ENCODE measurements around the gene APOM.

APOM gene

GRCh38 chr6:31639043-31639442 lies 16.7 kb upstream of the APOM start:
- Mint-ChIP-seq H3K36me3 (peaks cover 28 to 62% of the 10 kb centered on the region in 2 donors), H3K4me1 (peaks cover 4 to 8% of the 10 kb centered on the region in 2 donors)

DNA sequence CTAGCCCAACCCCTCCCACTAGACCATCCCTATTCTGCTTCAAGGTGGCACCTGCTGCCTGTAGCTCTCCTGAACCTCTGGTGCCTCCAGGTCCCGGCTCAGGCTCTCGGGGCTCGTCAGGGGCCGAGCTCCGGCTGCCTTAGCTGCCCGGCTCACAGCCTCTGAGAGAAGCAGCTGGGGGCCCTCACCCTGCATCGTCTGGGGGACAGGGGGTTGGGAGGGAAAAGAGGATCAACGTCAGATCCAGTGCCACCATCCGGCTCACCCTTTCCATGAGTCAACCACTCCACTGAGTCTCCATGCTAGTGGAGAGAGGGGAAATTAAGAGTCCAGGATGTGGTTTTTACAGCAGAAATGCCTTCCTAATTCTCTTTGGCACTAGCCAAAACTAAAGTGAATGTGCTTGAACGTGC lies 16.2 kb upstream of the APOM start:
- Mint-ChIP-seq H3K9me3 (no peaks in the 10 kb centered on the region), H3K27me3 (no peaks in the 10 kb centered on the region), H3K36me3 (peaks cover 27 to 60% of the 10 kb centered on the region in 2 donors), H3K4me1 (peaks cover 4 to 6% of the 10 kb centered on the region in 2 donors), H3K27ac (peak overlapping the region; percentile 65), H3K4me3 (no peak overlapping the region)
- DNase-seq (no peak), ATAC-seq (replicated peaks) (no peak)

More at GRCh38 chr6:31639043-31639442, 16.7 kb upstream of the APOM start:
- ATAC-seq (replicated peaks) (no peak), DNase-seq (no peak)
- Mint-ChIP-seq H3K4me3 (no peak overlapping the region), H3K9me3 (no peaks in the 10 kb centered on the region), H3K27me3 (no peaks in the 10 kb centered on the region), H3K27ac (peak overlapping the region; percentile 5)

GRCh38 chr6:31640612-31641011 lies 15.1 kb upstream of the APOM start:
- H3K4me1 Mint-ChIP-seq, result peaks cover 2 to 6% of the 10 kb centered on the region in 2 donors
- peaks cover 30 to 60% of the 10 kb centered on the region in 2 donors for H3K36me3 Mint-ChIP-seq
- H3K27me3 Mint-ChIP-seq, result no peaks in the 10 kb centered on the region
- no peak for ATAC-seq (replicated peaks)
- DNase-seq, result no peak
- H3K9me3 Mint-ChIP-seq, result no peaks in the 10 kb centered on the region
- H3K4me3 Mint-ChIP-seq, result no peak overlapping the region
- peak overlapping the region; percentile 9 for H3K27ac Mint-ChIP-seq

- Mint-ChIP-seq H3K27me3 (no peaks in the 10 kb centered on the region), H3K36me3 (peaks cover 27 to 57% of the 10 kb centered on the region in 2 donors), H3K27ac (no peak overlapping the region), H3K9me3 (no peaks in the 10 kb centered on the region), H3K4me3 (no peak overlapping the region), H3K4me1 (peaks cover 0 to 6% of the 10 kb centered on the region in 2 donors)
- no peak for ATAC-seq (replicated peaks)
- no peak for DNase-seq
These were observed 14.3 kb upstream of the APOM start for GRCh38 chr6:31641370-31641769.

GRCh38 chr6:31642798-31643570 lies 12.7 kb upstream of the APOM start:
- Mint-ChIP-seq H3K9me3 (no peaks in the 10 kb centered on the region), H3K27me3 (no peaks in the 10 kb centered on the region), H3K27ac (peak overlapping the region; percentile 25), H3K4me1 (no peaks in the 10 kb centered on the region), H3K4me3 (no peak overlapping the region), H3K36me3 (peaks cover 29 to 53% of the 10 kb centered on the region in 2 donors)
- no peak for ATAC-seq (replicated peaks)
- no peak for DNase-seq

GRCh38 chr6:31643818-31644454 lies 11.8 kb upstream of the APOM start:
- no peak for DNase-seq
- Mint-ChIP-seq H3K9me3 (no peaks in the 10 kb centered on the region), H3K4me3 (no peak overlapping the region), H3K27ac (no peak overlapping the region), H3K36me3 (peaks cover 32 to 61% of the 10 kb centered on the region in 2 donors), H3K4me1 (peaks cover 0 to 2% of the 10 kb centered on the region in 2 donors), H3K27me3 (no peaks in the 10 kb centered on the region)
- ATAC-seq (replicated peaks), result no peak

DNA sequence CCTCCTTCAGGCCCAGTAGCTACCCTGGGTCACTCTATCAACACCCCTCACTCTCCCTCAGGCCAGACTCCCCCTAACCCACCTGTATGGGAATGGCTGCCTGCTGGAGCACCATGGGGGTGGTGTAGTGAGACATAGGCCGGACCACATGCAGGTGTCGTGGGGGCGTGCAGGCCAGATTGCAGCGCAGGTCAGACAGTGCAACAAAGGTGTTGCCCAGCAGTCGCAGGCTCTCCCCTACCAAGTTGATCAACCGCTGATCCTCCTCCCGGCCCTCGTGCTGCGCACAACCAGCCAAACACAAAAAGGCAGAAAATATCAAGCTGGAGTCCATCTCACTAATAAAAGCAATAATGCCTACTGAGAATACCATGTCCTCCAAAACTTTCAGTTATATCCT lies 10.4 kb upstream of the APOM start:
- Mint-ChIP-seq H3K4me3 (no peak overlapping the region), H3K36me3 (peaks cover 36 to 61% of the 10 kb centered on the region in 2 donors), H3K4me1 (peaks cover 4 to 15% of the 10 kb centered on the region in 2 donors), H3K27ac (peak overlapping the region; percentile 88), H3K27me3 (no peaks in the 10 kb centered on the region), H3K9me3 (no peaks in the 10 kb centered on the region)
- no peak for ATAC-seq (replicated peaks)
- no peak for DNase-seq

GRCh38 chr6:31651602-31652191 lies 4.0 kb upstream of the APOM start:
- Mint-ChIP-seq H3K27ac (peak overlapping the region; percentile 99), H3K9me3 (no peaks in the 10 kb centered on the region), H3K27me3 (no peaks in the 10 kb centered on the region), H3K36me3 (peaks cover 45 to 57% of the 10 kb centered on the region in 2 donors), H3K4me3 (peak overlapping the region; percentile 96), H3K4me1 (peaks cover 24 to 52% of the 10 kb centered on the region in 2 donors)
- no peak for DNase-seq
- ATAC-seq (replicated peaks), result peak; percentile 60 to 65

DNA sequence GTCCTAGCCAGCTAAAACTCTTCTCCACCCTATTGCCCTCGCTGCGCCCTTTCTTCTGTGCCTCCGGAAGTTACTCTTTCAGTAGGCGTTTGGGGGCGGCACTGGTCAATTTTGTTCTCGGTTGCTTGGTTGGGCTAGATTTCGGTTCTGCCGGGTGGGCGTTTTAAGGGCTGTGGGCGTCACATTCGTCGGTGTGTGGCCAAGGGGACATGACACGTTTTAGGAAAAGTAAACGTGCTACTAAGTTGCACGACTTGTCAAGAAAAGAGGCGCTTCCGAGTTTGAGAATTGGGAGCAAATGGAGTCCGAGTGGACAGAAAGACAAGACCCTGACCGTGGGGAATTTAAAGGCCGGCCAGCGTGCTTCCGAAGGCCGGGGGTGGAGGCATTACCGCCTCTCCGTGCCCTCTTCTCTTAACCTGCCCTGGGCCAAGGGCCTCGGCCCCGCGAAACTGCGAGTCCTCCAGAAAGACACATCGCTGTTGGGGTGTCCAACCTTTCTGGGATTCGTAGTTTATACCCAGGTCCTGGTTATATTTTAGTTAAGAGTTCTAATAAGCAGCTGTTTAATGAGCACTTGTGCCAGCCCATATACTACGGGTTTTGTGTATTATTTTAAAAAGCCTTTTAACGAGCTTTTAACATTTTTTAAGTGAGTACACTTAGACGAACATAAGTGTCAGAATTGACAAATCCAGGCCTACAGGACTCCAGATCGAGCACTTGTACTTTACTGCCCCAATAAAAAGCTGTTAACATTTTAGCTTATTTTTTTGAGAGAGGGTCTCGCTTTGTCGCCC lies 2.6 kb upstream of the APOM start:
- ATAC-seq (replicated peaks) (peak; percentile 70 to 75), DNase-seq (no peak)
- Mint-ChIP-seq H3K27ac (peak overlapping the region; percentile 99), H3K4me1 (peaks cover 34 to 66% of the 10 kb centered on the region in 2 donors), H3K36me3 (peaks cover 41 to 54% of the 10 kb centered on the region in 2 donors), H3K9me3 (no peaks in the 10 kb centered on the region), H3K4me3 (peak overlapping the region; percentile 96), H3K27me3 (no peaks in the 10 kb centered on the region)

DNA sequence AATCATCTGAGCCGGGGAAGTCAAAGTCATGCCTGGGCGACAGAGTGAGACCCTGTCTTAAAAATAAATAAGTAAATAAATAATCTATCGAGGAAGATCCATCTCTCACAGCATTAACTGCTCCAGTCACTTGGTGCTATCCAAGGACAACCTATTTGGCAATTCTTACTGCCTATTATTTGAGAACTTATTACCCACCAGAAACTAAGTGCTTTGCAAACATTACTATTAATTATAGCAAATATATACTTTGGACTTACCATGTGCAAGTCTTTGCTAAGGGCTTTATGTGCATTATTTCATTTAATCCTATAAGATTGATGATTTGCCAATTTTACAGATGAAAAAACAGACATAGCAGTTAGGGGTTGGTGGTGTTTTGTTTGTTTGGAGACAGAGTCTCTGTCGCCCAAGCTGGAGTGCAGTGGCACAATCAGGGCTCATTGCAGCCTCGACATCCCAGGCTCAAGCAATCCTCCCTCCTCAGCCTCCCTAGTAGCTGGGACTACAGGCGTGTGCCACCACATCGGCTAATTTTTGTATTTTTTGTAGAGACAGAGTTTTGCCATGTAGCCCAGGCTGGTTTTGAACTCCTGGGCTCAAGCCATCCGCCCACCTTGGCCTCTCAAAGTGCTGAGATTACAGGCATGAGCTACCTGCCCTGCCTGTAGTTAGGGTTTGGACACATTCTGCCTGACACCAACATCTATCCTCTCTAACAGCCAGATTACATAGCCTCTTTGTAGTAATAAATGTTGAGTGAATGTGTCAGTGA lies 933 bp upstream of the APOM start:
- H3K27me3 Mint-ChIP-seq, result no peaks in the 10 kb centered on the region
- H3K36me3 Mint-ChIP-seq, result peaks cover 50 to 56% of the 10 kb centered on the region in 2 donors

DNA sequence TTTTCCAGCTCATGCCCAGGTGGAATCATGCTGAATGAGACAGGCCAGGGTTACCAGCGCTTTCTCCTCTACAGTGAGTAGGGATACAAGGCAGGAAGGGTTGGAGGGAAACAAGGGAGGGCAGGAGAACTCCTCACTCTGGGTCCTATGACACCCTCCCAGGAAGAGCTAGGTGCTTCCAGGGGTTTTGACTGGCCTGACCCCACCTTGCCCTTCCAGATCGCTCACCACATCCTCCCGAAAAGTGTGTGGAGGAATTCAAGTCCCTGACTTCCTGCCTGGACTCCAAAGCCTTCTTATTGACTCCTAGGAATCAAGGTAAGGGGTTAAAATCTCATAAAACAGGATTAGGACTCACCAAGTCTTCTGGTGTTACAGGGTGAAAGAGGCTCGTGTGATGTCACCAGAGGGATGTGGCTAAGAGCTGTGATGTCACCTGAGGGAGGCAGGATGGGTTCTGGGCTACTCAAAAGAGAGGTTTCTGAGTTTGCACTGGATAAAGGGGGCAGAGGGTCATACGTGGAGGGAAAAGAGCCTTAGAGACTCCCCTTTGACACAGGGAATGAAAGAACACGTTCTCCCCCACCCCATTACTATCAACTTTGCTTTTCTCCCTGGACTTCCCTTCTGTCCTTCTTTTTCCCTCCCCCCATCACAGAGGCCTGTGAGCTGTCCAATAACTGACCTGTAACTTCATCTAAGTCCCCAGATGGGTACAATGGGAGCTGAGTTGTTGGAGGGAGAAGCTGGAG lies 1.9 kb downstream of the APOM start:
- ATAC-seq (replicated peaks) (no peak), DNase-seq (no peak)
- H3K4me3 Mint-ChIP-seq, result peak overlapping the region; percentile 95 to 97
- H3K9me3 Mint-ChIP-seq, result no peaks in the 10 kb centered on the region
- H3K36me3 Mint-ChIP-seq, result peaks cover 45 to 58% of the 10 kb centered on the region in 2 donors
- no peaks in the 10 kb centered on the region for H3K27me3 Mint-ChIP-seq
- peaks cover 50 to 72% of the 10 kb centered on the region in 2 donors for H3K4me1 Mint-ChIP-seq
- no peak overlapping the region for H3K27ac Mint-ChIP-seq

More for the DNA sequence above, 933 bp upstream of the APOM start:
- Mint-ChIP-seq H3K4me3 (no peak overlapping the region), H3K4me1 (peaks cover 46 to 73% of the 10 kb centered on the region in 2 donors), H3K9me3 (no peaks in the 10 kb centered on the region), H3K27ac (no peak overlapping the region)
- ATAC-seq (replicated peaks) (no peak), DNase-seq (no peak)

- DNase-seq, result no peak
- Mint-ChIP-seq H3K4me1 (peaks cover 50 to 78% of the 10 kb centered on the region in 2 donors), H3K4me3 (peak overlapping the region; percentile 95 to 97), H3K27me3 (no peaks in the 10 kb centered on the region), H3K36me3 (peaks cover 46 to 59% of the 10 kb centered on the region in 2 donors), H3K27ac (peak overlapping the region; percentile 77), H3K9me3 (no peaks in the 10 kb centered on the region)
- no peak for ATAC-seq (replicated peaks)
These were observed 2.5 kb downstream of the APOM start for GRCh38 chr6:31658158-31658688.
